ENCODE data around the gene MEIS3.

Gene MEIS3

GRCh38 chr19:47356900-47357299, 62.4 kb downstream of the MEIS3 start:
- DNase-seq = no peak

GRCh38 chr19:47353307-47353712, 66.0 kb downstream of the MEIS3 start:
- no peak for DNase-seq
